Stimulated activated CD4-positive, alpha-beta T cell treated with anti-CD3 and anti-CD28 coated beads, Interleukin-12 subunit alpha, Interleukin-12 subunit beta, amount 100 ng/mL, for 48 hours (primary cell): ENCODE results near the gene CCDC192.

Experiments used
- DNase-seq, 3 donors: peaks; one replicate each; pipeline ENCODE4 v3.0.0-alpha.2; 2020; ENCODE audit warnings: low read depth in 2 of 3, low spot score in 1 of 3

The CCDC192 gene

GRCh38 chr5:127976525-127976924 lies 273.3 kb downstream of the CCDC192 start:
- DNase-seq: no peak

GRCh38 chr5:127976991-127977717 lies 274.0 kb downstream of the CCDC192 start:
- no peak for DNase-seq

GRCh38 chr5:127978738-127979300 lies 275.6 kb downstream of the CCDC192 start:
- no peak for DNase-seq

- no peak for DNase-seq
These were observed 276.3 kb downstream of the CCDC192 start for GRCh38 chr5:127979475-127979874.

- no peak for DNase-seq
These were observed 277.7 kb downstream of the CCDC192 start for GRCh38 chr5:127980843-127981242.

GRCh38 chr5:127981498-127981897 lies 278.3 kb downstream of the CCDC192 start:
- no peak for DNase-seq

- no peak for DNase-seq
These were observed 282.7 kb downstream of the CCDC192 start for GRCh38 chr5:127985811-127986325.

- no peak for DNase-seq
These were observed 284.4 kb downstream of the CCDC192 start for GRCh38 chr5:127987354-127988145.

GRCh38 chr5:127988146-127988760 lies 285.1 kb downstream of the CCDC192 start:
- DNase-seq: no peak
